NCI-H128 (cell line): ENCODE results near the gene ZSCAN25.
A peak's percentile ranks its signal among the peaks of the same experiment; 100 is the strongest.
"Not testable (repeated sequence)": the region's sequence is repeated elsewhere in the genome, so short reads cannot be mapped to it uniquely, and the experiment has no call there.

ENCODE experiments used
- DNase-seq: peaks from one replicate; lab custom pipeline; 2025; ENCODE audit not compliant: unreplicated experiment; lab: John Stamatoyannopoulos, UW

The ZSCAN25 gene

GRCh38 chr7:99616359-99617191 is at the start of gene ZSCAN25:
Gene ZSCAN25, plus strand, starts transcription at chr7:99616946. Its CDS starts 2,661 bp downstream, at chr7:99619607.
- DNase-seq = peak; percentile 89

- DNase-seq = not testable (repeated sequence)
Measured at GRCh38 chr7:99568770-99569169, 48.0 kb upstream of the ZSCAN25 start.

GRCh38 chr7:99571768-99572167 is 45.0 kb upstream of the ZSCAN25 start:
- no peak for DNase-seq

GRCh38 chr7:99573257-99573656 is 43.5 kb upstream of the ZSCAN25 start:
- DNase-seq = no peak

- DNase-seq = no peak
Measured at GRCh38 chr7:99576251-99576650, 40.5 kb upstream of the ZSCAN25 start.

GRCh38 chr7:99579281-99579955 is 37.3 kb upstream of the ZSCAN25 start:
- no peak for DNase-seq

- DNase-seq = peak; percentile 34
Measured at GRCh38 chr7:99579956-99580777, 36.6 kb upstream of the ZSCAN25 start.

- not testable (repeated sequence) for DNase-seq
Measured at GRCh38 chr7:99580778-99581332, 35.9 kb upstream of the ZSCAN25 start.

- DNase-seq = no peak
Measured at GRCh38 chr7:99588868-99589267, 27.9 kb upstream of the ZSCAN25 start.

- no peak for DNase-seq
Measured at GRCh38 chr7:99594948-99595745, 21.6 kb upstream of the ZSCAN25 start.

- DNase-seq = no peak
Measured at GRCh38 chr7:99596408-99596955, 20.3 kb upstream of the ZSCAN25 start.

- no peak for DNase-seq
Measured at GRCh38 chr7:99597762-99598501, 18.8 kb upstream of the ZSCAN25 start, which contains the start of gene TMEM225B. Gene TMEM225B, plus strand, starts transcription at chr7:99598267. Its CDS starts 6,122 bp downstream, at chr7:99604389.

- DNase-seq = no peak
Measured at GRCh38 chr7:99599836-99600235, 16.9 kb upstream of the ZSCAN25 start.

GRCh38 chr7:99601656-99602310 is 15.0 kb upstream of the ZSCAN25 start:
- no peak for DNase-seq

- DNase-seq = no peak
Measured at GRCh38 chr7:99605527-99605926, 11.2 kb upstream of the ZSCAN25 start.

- no peak for DNase-seq
Measured at GRCh38 chr7:99606531-99606930, 10.2 kb upstream of the ZSCAN25 start.

GRCh38 chr7:99607548-99607947 is 9.2 kb upstream of the ZSCAN25 start:
- DNase-seq = no peak

GRCh38 chr7:99614495-99614894 is 2.3 kb upstream of the ZSCAN25 start:
- no peak for DNase-seq

GRCh38 chr7:99615989-99616358 is 772 bp upstream of the ZSCAN25 start:
- no peak for DNase-seq
